ENCODE data around the gene RHOJ.
"Not testable (repeated sequence)": the region's sequence is repeated elsewhere in the genome, so short reads cannot be mapped to it uniquely, and the experiment has no call there.

The RHOJ gene

DNA sequence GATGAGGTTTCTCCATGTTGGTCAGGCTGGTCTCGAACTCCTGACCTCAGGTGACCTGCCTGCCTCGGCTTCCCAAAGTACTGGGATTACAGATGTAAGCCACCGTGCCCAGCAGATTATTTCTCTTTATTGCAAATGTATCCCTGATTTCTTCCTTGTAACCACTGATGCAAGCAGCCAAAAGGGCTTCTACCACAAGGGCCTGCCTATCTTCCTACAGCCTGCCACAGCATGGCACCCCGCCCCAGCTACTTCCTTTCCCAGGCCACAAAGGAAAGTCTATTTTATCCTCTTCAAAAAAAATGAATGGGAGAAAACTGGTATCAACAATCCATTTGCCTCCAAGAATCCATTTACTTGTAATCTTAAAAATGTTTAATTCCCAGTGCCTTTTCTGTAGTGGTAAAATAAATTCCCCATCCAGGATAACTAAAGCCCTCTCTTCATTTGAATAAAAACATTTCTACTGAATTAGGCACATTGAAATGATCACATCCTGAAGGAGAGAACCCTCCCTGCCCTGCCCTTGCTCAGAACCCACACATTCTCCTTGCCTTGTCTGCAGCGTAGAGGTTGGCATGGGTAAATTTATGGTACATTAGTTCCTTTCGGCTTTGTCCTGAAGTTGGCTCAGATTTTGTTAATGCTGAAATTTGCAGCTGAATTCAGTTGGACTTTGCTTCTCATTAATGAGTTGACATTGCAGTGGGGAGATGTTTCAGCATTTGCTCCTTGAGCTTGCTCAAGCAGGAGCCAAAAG lies 95.3 kb downstream of the RHOJ start:
- FAIRE-seq: no peak

DNA sequence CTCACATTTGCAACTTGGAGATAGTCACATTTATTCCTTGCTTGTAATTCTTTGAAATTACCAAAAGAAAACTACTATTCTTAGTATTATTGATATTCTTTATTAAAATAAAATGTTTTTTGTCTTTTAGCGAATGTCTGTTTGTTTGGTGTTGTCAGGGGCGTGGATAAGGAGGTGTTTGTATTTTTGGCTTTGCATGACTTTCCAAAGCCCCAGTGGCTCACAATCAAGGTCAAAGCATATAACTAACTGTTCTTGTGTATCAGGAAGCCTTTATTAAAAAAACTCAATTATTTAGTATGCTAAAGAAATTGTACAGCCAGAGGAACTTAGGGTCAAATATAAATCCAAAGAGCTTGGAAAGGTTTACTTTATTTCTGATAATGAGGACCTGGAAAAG lies 96.6 kb downstream of the RHOJ start:
- no peak for FAIRE-seq

DNA sequence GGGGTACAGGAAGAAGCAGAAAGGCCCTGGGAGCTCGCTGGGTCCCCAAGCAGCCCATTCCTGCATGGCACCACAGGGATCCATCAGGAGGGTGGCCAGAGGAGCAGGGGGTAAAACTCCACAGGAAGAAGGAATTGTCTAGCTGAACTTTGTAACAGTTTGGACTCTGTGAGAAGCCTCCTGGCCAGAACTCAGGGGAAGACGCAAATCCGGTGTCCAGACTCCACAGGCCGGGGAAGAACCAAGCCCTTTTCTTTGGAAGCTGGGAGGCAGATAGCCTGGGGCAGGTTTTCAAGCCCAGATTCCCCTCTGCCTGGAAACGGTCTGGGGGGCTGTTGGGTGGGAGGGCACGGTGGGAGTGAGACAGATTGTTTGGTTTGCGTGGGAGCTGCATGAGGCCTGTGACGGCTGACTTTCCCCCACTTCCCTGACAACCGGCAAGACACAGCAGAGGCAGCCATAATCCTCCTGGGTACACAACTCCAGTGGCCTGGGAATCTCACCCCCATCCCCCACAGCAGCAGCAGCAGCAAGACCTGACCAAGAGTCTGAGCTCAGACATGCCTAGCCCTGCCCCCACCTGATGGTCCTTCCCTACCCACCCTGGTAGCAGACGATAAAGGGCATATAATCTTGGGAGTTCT lies 97.8 kb downstream of the RHOJ start:
- no peak for FAIRE-seq

DNA sequence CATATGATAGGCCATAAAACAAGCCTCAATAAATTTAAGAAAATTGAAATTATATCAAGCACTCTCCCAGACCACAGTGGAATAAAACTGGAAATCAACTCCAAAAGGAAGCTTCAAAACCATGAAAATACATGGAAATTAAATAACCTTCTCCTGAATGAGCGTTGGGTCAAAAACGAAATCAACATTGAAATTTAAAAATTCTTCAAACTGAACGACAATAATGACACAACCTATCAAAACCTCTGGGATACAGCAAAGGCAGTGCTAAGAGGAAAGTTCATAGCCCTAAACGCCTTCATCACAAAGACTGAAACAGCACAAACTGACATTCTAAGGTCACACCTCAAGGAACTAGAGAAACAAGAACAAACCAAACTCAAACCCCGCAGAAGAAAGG lies 100.2 kb downstream of the RHOJ start:
- not testable (repeated sequence) for FAIRE-seq

DNA sequence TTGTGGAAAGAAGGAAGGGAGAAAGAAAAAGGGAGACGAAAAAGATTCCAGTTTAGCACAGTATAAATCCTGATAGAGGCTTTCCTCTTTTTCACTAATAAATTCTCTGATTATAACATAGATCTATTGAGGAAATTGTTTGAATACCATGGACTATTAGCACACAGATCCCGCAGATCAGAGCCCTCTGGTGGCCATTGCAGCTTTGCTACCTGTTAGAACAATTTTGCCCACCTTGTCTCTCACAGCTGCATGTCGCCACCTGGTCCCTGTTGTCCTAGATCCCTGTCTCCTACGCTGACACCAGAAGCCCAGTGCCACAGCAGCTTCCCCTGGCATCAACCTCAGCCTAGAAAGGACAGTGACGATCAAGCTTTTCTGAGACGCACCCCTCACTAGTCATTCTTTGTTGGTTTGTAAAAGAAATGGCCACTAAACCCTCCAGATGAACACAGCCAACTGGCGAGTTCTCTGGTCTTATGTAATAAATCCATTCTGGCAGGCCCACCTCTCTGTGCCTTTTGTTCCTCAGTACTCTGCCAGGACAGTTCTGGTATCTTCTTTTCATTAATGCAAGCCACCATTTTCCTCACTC lies 104.6 kb downstream of the RHOJ start:
- FAIRE-seq: no peak

DNA sequence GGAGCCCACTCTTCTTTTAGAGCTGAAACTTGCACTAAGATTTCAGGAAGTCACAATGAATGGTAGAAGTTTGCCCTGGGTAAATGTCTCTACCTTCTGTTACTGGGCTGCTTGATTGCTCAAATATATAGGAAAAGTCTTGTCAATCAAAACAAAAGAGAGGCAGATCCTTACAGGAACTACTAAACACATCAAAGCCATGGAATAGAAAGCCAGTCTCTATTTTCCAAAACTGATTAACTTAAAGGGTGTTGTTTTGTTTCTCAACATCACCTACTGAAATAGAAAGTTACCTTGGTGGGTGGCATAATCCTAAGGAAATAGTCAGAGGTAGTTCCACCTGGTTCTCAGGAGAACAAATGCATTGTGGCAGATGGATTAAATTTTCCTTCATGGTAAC lies 114.6 kb downstream of the RHOJ start, which contains the start of gene GPHB5:
TSS of gene GPHB5 (minus strand) at position 101 of the 400 bp plus-strand sequence. CDS start 1,086 bp downstream, outside the sequence.
- FAIRE-seq: no peak

DNA sequence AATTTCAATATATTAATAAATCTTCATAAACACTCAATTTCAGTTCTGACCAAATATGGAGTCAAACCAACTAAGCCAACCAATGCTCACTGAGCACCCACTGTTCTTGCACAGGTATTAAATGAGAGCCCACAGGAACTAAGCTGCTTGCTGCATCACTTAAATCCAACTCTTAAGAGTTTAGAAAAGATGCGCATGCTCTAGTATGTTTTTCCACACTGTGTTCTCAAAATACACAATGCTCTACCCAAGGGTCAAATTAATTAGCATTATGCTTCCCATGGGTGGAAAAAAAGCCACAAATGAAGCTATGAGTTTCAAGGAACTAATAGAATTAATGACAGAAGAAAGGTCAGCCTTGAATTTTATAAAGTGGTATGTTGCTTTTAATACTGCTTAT lies 118.2 kb downstream of the RHOJ start:
- FAIRE-seq: no peak

DNA sequence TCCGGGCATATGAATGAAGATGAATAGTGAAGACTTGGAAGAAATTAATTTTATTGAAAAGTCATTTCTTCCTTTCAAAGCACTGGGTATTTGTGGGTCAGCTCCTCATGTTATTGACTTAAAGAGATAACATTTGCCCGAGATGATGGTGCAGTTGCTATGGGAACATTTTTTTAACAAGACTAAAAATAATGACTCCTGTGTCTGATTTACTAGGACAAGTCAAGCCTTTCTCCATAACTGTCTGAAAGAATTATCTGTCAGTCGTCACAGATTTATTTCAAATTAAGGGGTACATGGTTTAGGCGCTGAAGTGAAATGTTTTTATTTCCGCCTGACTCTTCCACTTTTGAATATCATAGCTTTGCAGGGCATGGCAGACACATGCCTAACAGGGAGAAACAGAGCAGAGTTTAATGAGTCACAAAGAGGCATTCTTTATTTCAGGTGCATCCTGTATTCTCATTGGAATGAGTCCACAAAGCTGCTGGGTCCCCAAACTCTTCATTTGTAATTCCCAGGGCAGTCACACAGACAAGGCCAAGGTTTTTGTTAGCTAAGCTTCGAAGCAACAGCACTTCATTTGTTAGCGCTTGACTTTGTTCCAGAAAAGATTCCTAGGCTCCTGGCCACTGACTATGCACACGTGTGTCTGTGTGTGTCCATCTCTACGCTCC lies 118.8 kb downstream of the RHOJ start:
- FAIRE-seq: no peak

DNA sequence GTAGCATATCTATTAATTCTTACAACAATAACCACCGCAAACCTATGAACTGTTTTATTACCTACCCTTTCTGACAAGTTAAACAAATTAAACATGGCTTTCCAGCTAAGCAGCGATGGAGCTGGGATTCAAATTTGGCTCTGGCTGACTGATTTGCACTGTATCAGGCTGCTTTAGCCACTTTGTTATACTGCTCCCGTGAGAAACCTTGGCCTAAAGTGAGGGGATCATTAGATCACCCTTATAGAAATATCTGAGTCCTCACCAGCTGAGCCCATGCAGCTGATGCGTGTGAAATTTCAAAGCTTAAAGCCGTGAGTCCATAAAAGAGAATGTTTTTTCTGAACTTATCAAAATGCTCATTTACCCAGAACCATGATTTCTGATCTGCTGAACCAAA lies 122.6 kb downstream of the RHOJ start:
- no peak for FAIRE-seq

DNA sequence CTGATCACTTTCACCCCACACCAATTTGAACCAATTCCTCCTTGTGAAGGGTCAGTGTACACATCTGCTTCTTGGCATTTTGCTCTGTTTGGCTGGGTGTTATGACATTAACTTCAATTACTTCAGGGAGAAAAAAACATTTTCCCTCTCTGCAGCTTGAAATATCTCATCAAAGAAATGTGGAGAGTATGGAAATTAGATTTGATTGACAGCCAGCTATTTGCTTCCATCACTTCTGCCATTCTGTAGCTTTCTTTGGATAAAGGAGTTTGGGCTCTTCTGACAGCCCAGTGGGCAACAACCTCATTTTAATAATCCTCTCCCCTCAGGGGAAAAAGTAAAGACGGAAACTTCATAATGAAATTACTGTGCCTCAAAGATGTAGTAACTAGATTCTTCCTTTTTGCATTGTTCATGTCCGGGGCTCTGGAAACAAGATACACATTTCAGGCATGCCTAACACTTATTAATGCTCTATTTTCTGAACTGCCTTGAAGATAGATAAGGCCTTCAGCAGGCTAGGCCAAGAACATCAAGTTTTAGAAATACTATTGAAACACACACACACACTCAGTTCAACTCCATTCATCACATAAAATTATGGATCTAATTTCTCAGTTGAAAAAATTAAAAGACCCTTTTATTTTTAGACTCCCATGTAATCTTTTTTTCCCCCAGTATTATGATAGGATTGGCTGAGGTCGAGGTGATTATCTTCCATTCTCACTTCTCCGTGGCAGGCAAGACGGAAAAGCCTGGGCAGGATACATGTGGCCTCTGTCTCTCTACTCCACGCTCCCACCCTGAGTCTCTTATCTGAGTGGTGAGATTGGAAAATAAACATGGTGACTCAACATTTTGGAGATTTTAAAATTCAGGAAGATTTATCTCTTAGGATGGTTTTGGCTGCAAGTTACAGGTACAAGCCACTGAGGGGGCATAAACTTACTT lies 124.8 kb downstream of the RHOJ start:
- FAIRE-seq: no peak

DNA sequence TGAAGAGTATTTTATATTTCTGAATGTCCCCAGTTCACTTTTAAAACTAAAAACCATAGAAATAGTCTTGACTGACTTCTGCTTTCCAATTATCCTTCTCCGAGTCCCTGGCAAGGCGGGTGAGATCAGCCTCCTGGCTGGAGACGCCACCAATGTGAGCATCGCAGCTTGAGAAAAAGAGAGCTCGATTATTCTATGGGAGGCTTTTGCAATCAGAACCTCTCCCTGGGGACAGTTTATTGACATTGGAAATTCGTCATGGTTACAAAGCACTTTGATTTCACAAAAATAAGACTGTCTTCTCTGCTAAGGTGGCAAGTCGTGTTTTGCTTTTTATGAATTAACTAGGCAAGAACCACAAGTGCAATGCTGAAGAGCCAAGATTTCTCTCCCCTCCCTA lies 138.1 kb downstream of the RHOJ start:
- FAIRE-seq: no peak

Data from G401.6 (cell line).